Endodermal cell (in vitro differentiated cells): ENCODE results near the gene TLL2. TPM values are rescaled to one million over a fixed set of nuclear protein-coding genes. Genes with fewer than 3 reads are reported as not detected.

Experiments
- DNase-seq: peaks from one replicate; pipeline ENCODE4 v3.0.0-alpha.2; 2017
- H3K27ac ChIP-seq: 2 replicates; pipeline ENCODE4 v1.5.1; 2013; ENCODE audit warnings: mild to moderate bottlenecking, low read depth, low read length, moderate library complexity
- H3K27me3 ChIP-seq: 2 replicates; pipeline ENCODE4 v1.6.1; 2013; ENCODE audit warnings: mild to moderate bottlenecking, low read length, moderate library complexity; ENCODE audit not compliant: insufficient read depth, control insufficient read depth, poor library complexity, severe bottlenecking
- H3K36me3 ChIP-seq: 2 replicates; pipeline ENCODE4 v1.7.0; 2013; ENCODE audit warnings: mild to moderate bottlenecking, low read length, moderate library complexity; ENCODE audit not compliant: control insufficient read depth, insufficient read depth
- H3K4me1 ChIP-seq: one replicate; pipeline ENCODE4 v1.7.0; 2013; ENCODE audit warnings: low read length; ENCODE audit not compliant: control insufficient read depth, insufficient read depth
- H3K4me3 ChIP-seq: 2 replicates; pipeline ENCODE4 v1.5.1; 2013; ENCODE audit warnings: mild to moderate bottlenecking, low read length, moderate library complexity
- H3K9ac ChIP-seq: 2 replicates; pipeline ENCODE4 v1.6.1; 2013; ENCODE audit warnings: mild to moderate bottlenecking, low read length, moderate library complexity; ENCODE audit not compliant: poor library complexity, severe bottlenecking; ENCODE audit errors: extremely low read depth
- H3K9me3 ChIP-seq: 2 replicates; pipeline ENCODE4 v1.6.1; 2013; ENCODE audit warnings: mild to moderate bottlenecking, low read length, moderate library complexity; ENCODE audit not compliant: control insufficient read depth
- H3K27ac Mint-ChIP-seq: 2 replicates; pipeline ENCODE4 v1.8.0; 2020; ENCODE audit warnings: mixed read lengths
- H3K27me3 Mint-ChIP-seq: 2 replicates; pipeline ENCODE4 v1.8.0; 2021; ENCODE audit warnings: mild to moderate bottlenecking, mixed read lengths; ENCODE audit not compliant: insufficient read depth
- H3K36me3 Mint-ChIP-seq: 2 replicates; pipeline ENCODE4 v1.8.0; 2020; ENCODE audit warnings: low read depth, mixed read lengths
- H3K4me1 Mint-ChIP-seq: 2 replicates; pipeline ENCODE4 v1.8.0; 2020; ENCODE audit warnings: mixed read lengths
- H3K4me3 Mint-ChIP-seq: 2 replicates; pipeline ENCODE4 v1.8.0; 2020; ENCODE audit warnings: mild to moderate bottlenecking, moderate library complexity, mixed read lengths
- H3K9me3 Mint-ChIP-seq: 2 replicates; pipeline ENCODE4 v1.8.0; 2020; ENCODE audit warnings: mild to moderate bottlenecking, mixed read lengths
- WGBS, 2 experiments: methylation state at CpG; one replicate each; pipeline versions ENCODE4 v1.1.5 to v1.1.7; 2013; ENCODE audit warnings: missing lambda C conversion rate in 2 of 2, mixed read lengths in 1 of 2; ENCODE audit not compliant: insufficient coverage in 1 of 2, insufficient read length in 1 of 2; 5-methylcytosine and 5-hydroxymethylcytosine counted together
- total RNA-seq, 2 donors: library from RNA; stranded (reverse); fragmentation: NEBNext Ultra II Directional in 1 of 2; extraction: Animal tissue kit (Norgen Biotek cat#: 25700) in 1 of 2; gene quantifications; 2 replicates in 1 of 2; 3 replicates in 1 of 2; pipeline ENCODE4 v1.2.1, GENCODE V29; 2021
- TF ChIP-seq, protein P1 (sequence below): fragments of 200-600 bp; sonication (generic); conservative IDR thresholded peaks from 2 replicates; pipeline ENCODE4 v1.5.0; 2021; ENCODE audit warnings: antibody characterized with exemption, mild to moderate bottlenecking

The TLL2 gene
- total RNA-seq, 2 donors from 2014 or later: 0.11 to 0.18 TPM

DNA sequence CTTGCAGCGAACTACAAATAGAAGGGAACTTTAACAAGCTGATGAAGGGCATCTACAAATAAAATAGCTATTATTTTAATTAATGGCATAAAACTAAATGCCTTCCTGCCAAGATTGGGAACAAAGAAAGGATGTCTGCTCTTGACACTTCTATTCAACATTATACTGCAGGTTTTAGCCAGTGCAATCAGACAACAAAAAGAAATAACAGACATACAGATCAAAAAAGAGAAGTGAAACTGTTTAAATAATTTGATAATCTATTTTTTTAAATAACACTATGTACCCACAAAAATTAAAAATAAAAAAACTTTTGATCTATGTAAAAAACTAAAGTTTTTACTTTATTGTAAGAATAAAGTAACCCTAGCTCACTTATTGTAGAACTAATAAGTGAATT is 22.4 kb upstream of the TLL2 start:
- H3K9me3 Mint-ChIP-seq: no peaks in the 10 kb centered on the region
- no peak overlapping the region for H3K4me3 Mint-ChIP-seq
- H3K27me3 ChIP-seq: no peaks in the 10 kb centered on the region
- H3K36me3 ChIP-seq: peaks cover 75% of the 10 kb centered on the region
- DNase-seq: no peak
- H3K4me1 Mint-ChIP-seq: no peaks in the 10 kb centered on the region
- 100% methylated on average over 1 of the region's 1 CpG; no CpG with 5 or more reads in 1 of the 2 experiments for WGBS, 2 experiments
- H3K36me3 Mint-ChIP-seq: peaks cover 52% of the 10 kb centered on the region
- no peaks in the 10 kb centered on the region for H3K4me1 ChIP-seq
- no peak overlapping the region for H3K4me3 ChIP-seq
- H3K27ac ChIP-seq: no peak overlapping the region
- H3K9me3 ChIP-seq: no peaks in the 10 kb centered on the region
- TF ChIP-seq, protein P1, sequence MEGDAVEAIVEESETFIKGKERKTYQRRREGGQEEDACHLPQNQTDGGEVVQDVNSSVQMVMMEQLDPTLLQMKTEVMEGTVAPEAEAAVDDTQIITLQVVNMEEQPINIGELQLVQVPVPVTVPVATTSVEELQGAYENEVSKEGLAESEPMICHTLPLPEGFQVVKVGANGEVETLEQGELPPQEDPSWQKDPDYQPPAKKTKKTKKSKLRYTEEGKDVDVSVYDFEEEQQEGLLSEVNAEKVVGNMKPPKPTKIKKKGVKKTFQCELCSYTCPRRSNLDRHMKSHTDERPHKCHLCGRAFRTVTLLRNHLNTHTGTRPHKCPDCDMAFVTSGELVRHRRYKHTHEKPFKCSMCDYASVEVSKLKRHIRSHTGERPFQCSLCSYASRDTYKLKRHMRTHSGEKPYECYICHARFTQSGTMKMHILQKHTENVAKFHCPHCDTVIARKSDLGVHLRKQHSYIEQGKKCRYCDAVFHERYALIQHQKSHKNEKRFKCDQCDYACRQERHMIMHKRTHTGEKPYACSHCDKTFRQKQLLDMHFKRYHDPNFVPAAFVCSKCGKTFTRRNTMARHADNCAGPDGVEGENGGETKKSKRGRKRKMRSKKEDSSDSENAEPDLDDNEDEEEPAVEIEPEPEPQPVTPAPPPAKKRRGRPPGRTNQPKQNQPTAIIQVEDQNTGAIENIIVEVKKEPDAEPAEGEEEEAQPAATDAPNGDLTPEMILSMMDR: no peak
- no peak overlapping the region for H3K27ac Mint-ChIP-seq
- H3K9ac ChIP-seq: no peak overlapping the region
- no peaks in the 10 kb centered on the region for H3K27me3 Mint-ChIP-seq

DNA sequence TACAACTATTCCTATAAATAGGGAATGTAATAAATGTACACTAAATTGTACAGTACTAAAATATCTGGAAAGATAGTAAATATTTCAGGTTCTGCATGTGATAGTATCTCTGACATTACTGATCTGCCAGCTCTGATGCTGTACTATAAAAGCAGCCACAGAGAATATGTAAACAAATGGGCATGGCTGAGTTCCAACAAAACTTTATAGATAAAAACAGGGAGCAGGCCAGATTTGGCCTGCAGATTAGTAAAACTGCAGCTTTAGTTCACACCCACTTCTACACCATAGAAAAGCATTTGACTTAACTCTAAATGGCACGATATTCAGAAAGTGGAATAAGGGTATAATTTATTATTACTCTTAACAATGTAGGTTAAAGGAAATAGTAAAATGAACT is 18.8 kb upstream of the TLL2 start:
- DNase-seq: no peak
- no peaks in the 10 kb centered on the region for H3K27me3 Mint-ChIP-seq
- no peaks in the 10 kb centered on the region for H3K27me3 ChIP-seq
- no peak overlapping the region for H3K27ac Mint-ChIP-seq
- TF ChIP-seq, protein P1: no peak
- H3K4me3 Mint-ChIP-seq: no peak overlapping the region
- H3K27ac ChIP-seq: no peak overlapping the region
- H3K9me3 ChIP-seq: no peaks in the 10 kb centered on the region
- no peaks in the 10 kb centered on the region for H3K4me1 Mint-ChIP-seq
- no CpG with 5 or more reads among the region's 1 CpG for WGBS, 2 experiments
- peaks cover 82% of the 10 kb centered on the region for H3K36me3 ChIP-seq
- H3K36me3 Mint-ChIP-seq: peaks cover 37% of the 10 kb centered on the region
- no peaks in the 10 kb centered on the region for H3K4me1 ChIP-seq
- no peak overlapping the region for H3K9ac ChIP-seq
- no peaks in the 10 kb centered on the region for H3K9me3 Mint-ChIP-seq
- no peak overlapping the region for H3K4me3 ChIP-seq

DNA sequence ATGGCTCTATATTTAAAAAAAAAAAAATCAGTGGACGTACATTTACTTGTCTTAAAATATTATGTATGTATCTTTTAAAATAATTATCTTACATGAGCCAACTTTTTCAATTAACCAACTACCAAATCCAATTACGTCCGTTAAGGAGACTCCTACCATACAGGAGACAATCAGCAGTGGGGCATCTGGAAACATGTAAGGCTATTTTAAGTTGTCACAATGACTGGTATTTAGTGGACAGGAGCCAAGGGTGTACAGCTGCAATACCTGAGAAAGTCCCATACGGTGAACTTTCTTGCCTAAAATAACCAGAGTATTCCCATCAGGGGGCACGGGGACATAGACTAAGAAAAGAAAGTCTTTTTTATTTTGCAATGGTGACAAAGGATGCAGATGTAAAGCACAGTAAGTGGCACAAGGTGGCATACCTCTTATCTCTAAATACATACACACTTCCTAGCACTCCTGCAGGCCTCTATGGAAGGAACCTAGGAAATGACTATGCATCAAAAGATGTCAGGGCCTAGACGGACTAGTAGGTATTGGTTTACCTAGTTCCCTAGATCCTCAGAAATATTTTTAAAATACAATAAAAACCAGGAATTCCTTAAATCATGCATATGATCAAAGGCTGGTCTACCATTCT is 16.0 kb upstream of the TLL2 start:
- H3K27ac ChIP-seq: no peak overlapping the region
- H3K4me1 ChIP-seq: no peaks in the 10 kb centered on the region
- peaks cover 92% of the 10 kb centered on the region for H3K36me3 ChIP-seq
- 97 to 100% methylated on average over 1 to 5 of the region's 6 CpGs for WGBS, 2 experiments
- no peaks in the 10 kb centered on the region for H3K9me3 ChIP-seq
- H3K27me3 ChIP-seq: no peaks in the 10 kb centered on the region
- TF ChIP-seq, protein P1: no peak
- no peak overlapping the region for H3K9ac ChIP-seq
- Mint-ChIP-seq H3K9me3 (no peaks in the 10 kb centered on the region), H3K36me3 (peaks cover 54% of the 10 kb centered on the region), H3K27ac (no peak overlapping the region), H3K4me3 (no peak overlapping the region), H3K27me3 (no peaks in the 10 kb centered on the region), H3K4me1 (no peaks in the 10 kb centered on the region)
- H3K4me3 ChIP-seq: no peak overlapping the region
- no peak for DNase-seq
